Activated naive CD8-positive, alpha-beta T cell treated with anti-CD3 and anti-CD28 coated beads, Interleukin-2, amount 10 ng/mL, durations not matched to agents 7 days and 5 days (primary cell): ENCODE data around the gene ACSS1. TPM values are rescaled to one million over a fixed set of nuclear protein-coding genes. Genes with fewer than 3 reads are reported as not detected.
A peak's percentile ranks its signal among the peaks of the same experiment; 100 is the strongest.

Source experiments
- ATAC-seq: fragments of 150-1000 bp; cut with Tn5 transposase; one replicate; pipeline ENCODE4 v1.10.0; 2021; ENCODE audit warnings: low read depth, moderate library complexity
- POLR2A ChIA-PET: fragments of 350-600 bp; sonication (Branson Sonifier 250); formaldehyde crosslinking; loops from one replicate; lab custom pipeline; 2021; ENCODE audit warnings: antibody characterized with exemption; lab: Charles Lee
- DNase-seq: peaks from one replicate; pipeline ENCODE4 v3.0.0; 2021
- H3K27ac Mint-ChIP-seq: one replicate; pipeline ENCODE4 v1.8.0; 2022; ENCODE audit warnings: mild to moderate bottlenecking, mixed read lengths
- H3K27me3 Mint-ChIP-seq: one replicate; pipeline ENCODE4 v1.8.0; 2022; ENCODE audit warnings: mild to moderate bottlenecking, moderate library complexity, mixed read lengths
- H3K36me3 Mint-ChIP-seq: one replicate; pipeline ENCODE4 v1.8.0; 2021; ENCODE audit warnings: mild to moderate bottlenecking, mixed read lengths
- H3K4me1 Mint-ChIP-seq: one replicate; pipeline ENCODE4 v1.8.0; 2021; ENCODE audit warnings: mixed read lengths
- H3K4me3 Mint-ChIP-seq: one replicate; pipeline ENCODE4 v1.8.0; 2022; ENCODE audit warnings: mild to moderate bottlenecking, moderate library complexity, mixed read lengths
- H3K9me3 Mint-ChIP-seq: one replicate; pipeline ENCODE4 v1.8.0; 2021; ENCODE audit warnings: mixed read lengths
- total RNA-seq, 2 experiments: library from RNA; stranded (reverse); gene quantifications; one replicate each; pipeline ENCODE4 v1.2.3, GENCODE V29; 2021

The ACSS1 gene
- total RNA-seq, 2 experiments from 2014 or later = 53.3 to 55.8 TPM

DNA sequence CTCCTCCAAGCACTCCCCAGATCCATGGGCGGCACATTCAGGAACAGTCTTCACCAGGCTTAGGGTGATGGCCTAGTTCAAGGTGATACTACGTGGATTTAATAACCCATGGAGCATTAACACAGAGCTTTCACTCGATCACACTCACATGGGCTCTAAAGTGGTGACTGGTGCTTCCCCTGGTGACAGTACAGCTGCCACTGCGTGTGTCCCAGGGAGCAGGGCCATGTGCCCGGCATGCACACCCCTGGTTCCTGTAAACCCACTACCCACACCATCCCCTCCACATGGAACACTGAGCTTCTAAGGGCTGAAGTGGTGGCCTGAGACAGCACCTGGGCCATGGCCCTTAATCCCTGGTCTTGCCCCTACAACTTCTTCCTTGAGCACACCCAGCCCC lies 37.6 kb downstream of the ACSS1 start:
- ATAC-seq = no peak
- no peak for DNase-seq
- POLR2A ChIA-PET = interaction anchor here (0.6 kb wide), 1 partner anchor 16 kb away, joined by 3 read pairs; no protein-coding TSS in a partner anchor
- H3K27me3 Mint-ChIP-seq = no peaks in the 10 kb centered on the region
- no peaks in the 10 kb centered on the region for H3K4me1 Mint-ChIP-seq
- peaks cover 3% of the 10 kb centered on the region for H3K36me3 Mint-ChIP-seq
- no peaks in the 10 kb centered on the region for H3K9me3 Mint-ChIP-seq
- no peak overlapping the region for H3K27ac Mint-ChIP-seq
- H3K4me3 Mint-ChIP-seq = no peak overlapping the region

DNA sequence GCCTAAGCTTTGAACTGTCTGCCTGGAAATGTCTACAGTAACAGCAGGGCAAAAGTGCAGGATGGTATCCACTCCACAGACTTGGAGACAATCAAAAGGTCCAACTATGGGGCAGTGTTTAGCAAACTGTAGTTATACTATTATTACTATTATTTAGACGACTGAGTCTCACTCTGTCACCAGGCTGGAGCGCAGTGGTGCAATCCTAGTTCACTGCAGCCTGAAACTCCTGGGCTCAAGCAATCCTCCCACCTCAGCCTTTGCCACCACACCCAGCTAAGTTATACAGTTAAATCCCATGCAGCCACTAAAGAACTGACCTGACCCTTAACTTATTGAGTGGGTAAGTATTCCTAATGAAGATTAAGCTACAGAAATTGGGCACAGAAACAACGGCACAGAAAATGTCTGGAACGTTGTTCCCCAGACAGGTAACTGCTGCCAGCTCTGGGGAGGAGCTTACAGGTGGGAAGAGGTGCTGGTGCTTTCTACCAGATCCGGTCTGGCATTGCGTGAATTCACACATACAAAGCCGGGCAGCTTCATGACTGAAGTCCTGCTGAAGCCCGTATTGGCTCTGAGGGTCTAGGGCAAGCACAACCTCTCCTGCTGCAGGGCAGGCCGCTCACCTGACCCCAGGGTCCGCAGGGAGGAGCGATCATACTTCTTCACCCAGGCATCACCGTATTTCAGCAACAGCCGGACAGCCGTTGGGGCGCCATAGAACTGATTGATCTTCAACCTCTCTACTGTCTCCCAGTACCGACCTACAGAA lies 38.4 kb downstream of the ACSS1 start:
- POLR2A ChIA-PET = no interaction called here
- peaks cover 3% of the 10 kb centered on the region for H3K36me3 Mint-ChIP-seq

GRCh38 chr20:25018841-25019240 lies 39.1 kb downstream of the ACSS1 start:
- Mint-ChIP-seq H3K9me3 (no peaks in the 10 kb centered on the region), H3K4me1 (no peaks in the 10 kb centered on the region), H3K36me3 (peaks cover 3% of the 10 kb centered on the region), H3K27ac (peak overlapping the region; percentile 38), H3K4me3 (no peak overlapping the region), H3K27me3 (no peaks in the 10 kb centered on the region)
- DNase-seq (no peak), ATAC-seq (no peak)
- POLR2A ChIA-PET = no interaction called here

More for the DNA sequence above, 38.4 kb downstream of the ACSS1 start:
- Mint-ChIP-seq H3K4me3 (no peak overlapping the region), H3K27ac (no peak overlapping the region), H3K4me1 (no peaks in the 10 kb centered on the region), H3K9me3 (no peaks in the 10 kb centered on the region), H3K27me3 (no peaks in the 10 kb centered on the region)
- ATAC-seq = no peak
- DNase-seq = no peak

DNA sequence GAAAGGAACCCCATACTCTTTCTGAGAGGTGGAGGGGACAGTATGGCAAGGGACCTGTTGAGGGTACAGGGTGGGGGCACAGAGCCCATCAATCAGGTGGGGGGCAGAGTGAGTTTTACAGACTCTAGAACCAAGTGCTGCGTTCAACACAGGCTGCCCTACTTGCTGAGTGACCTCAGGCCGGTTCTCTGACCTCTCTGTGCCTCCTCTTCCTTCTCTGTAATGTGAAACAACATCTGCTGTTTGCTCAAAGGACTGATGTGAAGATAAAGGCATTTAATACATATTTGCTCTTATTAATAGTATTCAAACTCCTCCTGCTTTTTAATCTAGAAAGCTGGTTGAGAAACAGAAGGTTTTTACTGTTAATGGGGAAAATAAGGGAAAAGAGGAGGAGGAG lies 39.5 kb downstream of the ACSS1 start:
- Mint-ChIP-seq H3K4me1 (no peaks in the 10 kb centered on the region), H3K27me3 (no peaks in the 10 kb centered on the region), H3K4me3 (no peak overlapping the region), H3K36me3 (peaks cover 3% of the 10 kb centered on the region), H3K9me3 (no peaks in the 10 kb centered on the region), H3K27ac (peak overlapping the region; percentile 11)
- ATAC-seq (no peak), DNase-seq (no peak)
- POLR2A ChIA-PET = no interaction called here

- POLR2A ChIA-PET = no interaction called here
- no peak overlapping the region for H3K4me3 Mint-ChIP-seq
- no peaks in the 10 kb centered on the region for H3K9me3 Mint-ChIP-seq
- ATAC-seq = no peak
- H3K27me3 Mint-ChIP-seq = no peaks in the 10 kb centered on the region
- peaks cover 3% of the 10 kb centered on the region for H3K36me3 Mint-ChIP-seq
- H3K27ac Mint-ChIP-seq = no peak overlapping the region
- H3K4me1 Mint-ChIP-seq = no peaks in the 10 kb centered on the region
- no peak for DNase-seq
Measured at GRCh38 chr20:25017257-25017803, 40.6 kb downstream of the ACSS1 start.

- ATAC-seq (no peak), DNase-seq (no peak)
- Mint-ChIP-seq H3K36me3 (peaks cover 3% of the 10 kb centered on the region), H3K4me1 (no peaks in the 10 kb centered on the region), H3K27ac (no peak overlapping the region), H3K27me3 (no peaks in the 10 kb centered on the region), H3K9me3 (no peaks in the 10 kb centered on the region), H3K4me3 (no peak overlapping the region)
- POLR2A ChIA-PET = no interaction called here
Measured at GRCh38 chr20:25016471-25016870, 41.5 kb downstream of the ACSS1 start.

GRCh38 chr20:25015986-25016385 lies 42.0 kb downstream of the ACSS1 start:
- Mint-ChIP-seq H3K36me3 (peaks cover 3% of the 10 kb centered on the region), H3K27me3 (no peaks in the 10 kb centered on the region), H3K4me3 (no peak overlapping the region), H3K9me3 (no peaks in the 10 kb centered on the region), H3K4me1 (no peaks in the 10 kb centered on the region), H3K27ac (no peak overlapping the region)
- DNase-seq (no peak), ATAC-seq (no peak)
- POLR2A ChIA-PET = no interaction called here

GRCh38 chr20:25014816-25015215 lies 43.1 kb downstream of the ACSS1 start:
- ATAC-seq (no peak), DNase-seq (peak; percentile 12)
- no peaks in the 10 kb centered on the region for H3K4me1 Mint-ChIP-seq
- no peak overlapping the region for H3K4me3 Mint-ChIP-seq
- peaks cover 1% of the 10 kb centered on the region for H3K36me3 Mint-ChIP-seq
- H3K27ac Mint-ChIP-seq = no peak overlapping the region
- POLR2A ChIA-PET = no interaction called here
- H3K9me3 Mint-ChIP-seq = no peaks in the 10 kb centered on the region
- H3K27me3 Mint-ChIP-seq = no peaks in the 10 kb centered on the region

- peak; percentile 19 for DNase-seq
- no peaks in the 10 kb centered on the region for H3K27me3 Mint-ChIP-seq
- H3K27ac Mint-ChIP-seq = no peak overlapping the region
- H3K4me1 Mint-ChIP-seq = no peaks in the 10 kb centered on the region
- no peak overlapping the region for H3K4me3 Mint-ChIP-seq
- no peak for ATAC-seq
- H3K36me3 Mint-ChIP-seq = peaks cover 1% of the 10 kb centered on the region
- POLR2A ChIA-PET = interaction anchor here (1.1 kb wide), 1 partner anchor 22 kb away, joined by 6 read pairs; no protein-coding TSS in a partner anchor
- no peaks in the 10 kb centered on the region for H3K9me3 Mint-ChIP-seq
Measured at GRCh38 chr20:25013478-25014380, 44.2 kb downstream of the ACSS1 start.

GRCh38 chr20:25012616-25013189 lies 45.2 kb downstream of the ACSS1 start:
- Mint-ChIP-seq H3K4me3 (no peak overlapping the region), H3K4me1 (no peaks in the 10 kb centered on the region), H3K9me3 (no peaks in the 10 kb centered on the region), H3K27me3 (no peaks in the 10 kb centered on the region), H3K36me3 (peaks cover 3% of the 10 kb centered on the region), H3K27ac (no peak overlapping the region)
- POLR2A ChIA-PET = no interaction called here
- peak; percentile 11 for DNase-seq
- ATAC-seq = no peak

GRCh38 chr20:25011831-25012241 lies 46.1 kb downstream of the ACSS1 start:
- peak; percentile 10 for DNase-seq
- no peak for ATAC-seq
- H3K36me3 Mint-ChIP-seq = peaks cover 2% of the 10 kb centered on the region
- no peak overlapping the region for H3K27ac Mint-ChIP-seq
- H3K9me3 Mint-ChIP-seq = no peaks in the 10 kb centered on the region
- H3K4me3 Mint-ChIP-seq = no peak overlapping the region
- no peaks in the 10 kb centered on the region for H3K4me1 Mint-ChIP-seq
- H3K27me3 Mint-ChIP-seq = no peaks in the 10 kb centered on the region
- POLR2A ChIA-PET = no interaction called here

- Mint-ChIP-seq H3K4me1 (no peaks in the 10 kb centered on the region), H3K27me3 (no peaks in the 10 kb centered on the region), H3K36me3 (peaks cover 2% of the 10 kb centered on the region), H3K27ac (no peak overlapping the region), H3K9me3 (no peaks in the 10 kb centered on the region), H3K4me3 (no peak overlapping the region)
- DNase-seq (peak; percentile 5), ATAC-seq (no peak)
- POLR2A ChIA-PET = no interaction called here
Measured at GRCh38 chr20:25011261-25011660, 46.7 kb downstream of the ACSS1 start.
